GM12878 (cell line): ENCODE measurements around the gene ASPHD1.

Experiments
- CBX3 ChIP-seq: fragments of 200-600 bp; sonication (generic); IDR thresholded peaks from 2 replicates; pipeline ENCODE4 v1.6.1; 2016; ENCODE audit warnings: low read depth, borderline replicate concordance
- CTCF ChIP-seq, 3 experiments: IDR thresholded peaks in 2 of 3; conservative IDR thresholded peaks in 1 of 3; 2 replicates each; pipeline ENCODE4 v1.5.1; 2011; ENCODE audit warnings: low read depth in 3 of 3, low read length in 3 of 3, mild to moderate bottlenecking in 3 of 3, control low read depth in 2 of 3, moderate library complexity in 2 of 3, inconsistent platforms in 1 of 3, mixed read lengths in 1 of 3; ENCODE audit not compliant: control insufficient read depth in 2 of 3, insufficient read depth in 1 of 3; ENCODE audit errors: extremely low read depth in 1 of 3
- ESRRA ChIP-seq: IDR thresholded peaks from 2 replicates; pipeline ENCODE4 v1.6.1; 2012; ENCODE audit warnings: mild to moderate bottlenecking, low read length, improper control_type of control experiment
- EZH2 ChIP-seq: IDR thresholded peaks from 2 replicates; pipeline ENCODE4 v1.6.1; 2012; ENCODE audit warnings: low read depth, mild to moderate bottlenecking, control low read depth, inconsistent platforms, low read length, borderline replicate concordance; ENCODE audit not compliant: control insufficient read depth
- FOXM1 ChIP-seq: IDR thresholded peaks from 2 replicates; pipeline ENCODE4 v1.6.1; 2012; ENCODE audit warnings: low read depth, mild to moderate bottlenecking, inconsistent platforms, low read length, moderate library complexity
- HDAC6 ChIP-seq: fragments of 200-600 bp; sonication (generic); IDR thresholded peaks from one replicate; pipeline ENCODE4 v1.8.0; 2017; ENCODE audit warnings: antibody characterized with exemption; ENCODE audit not compliant: unreplicated experiment
- HDGF ChIP-seq: fragments of 450-650 bp; IDR thresholded peaks from 2 replicates; pipeline ENCODE4 v1.6.1; 2016; ENCODE audit warnings: antibody characterized with exemption
- POLR2A ChIP-seq: IDR thresholded peaks from 2 replicates; pipeline ENCODE4 v1.6.1; 2011; ENCODE audit warnings: low read depth, mild to moderate bottlenecking, low read length
- RAD21 ChIP-seq: IDR thresholded peaks from 2 replicates; pipeline ENCODE4 v1.6.1; 2011; ENCODE audit warnings: mild to moderate bottlenecking, low read depth, low read length, moderate library complexity; ENCODE audit not compliant: insufficient read depth
- TAF1 ChIP-seq: IDR thresholded peaks from 2 replicates; pipeline ENCODE4 v1.6.1; 2011; ENCODE audit warnings: mild to moderate bottlenecking, low read depth, low read length, borderline replicate concordance
- TARDBP ChIP-seq: IDR thresholded peaks from 2 replicates; pipeline ENCODE4 v1.6.1; 2016; ENCODE audit warnings: borderline replicate concordance
- TBL1XR1 ChIP-seq: IDR thresholded peaks from 2 replicates; pipeline ENCODE4 v1.6.1; 2012; ENCODE audit warnings: low read depth, low read length, improper control_type of control experiment
- TCF7 ChIP-seq: IDR thresholded peaks from 2 replicates; pipeline ENCODE4 v1.6.1; 2014; ENCODE audit warnings: antibody characterized with exemption, borderline replicate concordance

- TF ChIP-seq FOXM1 (no peak), EZH2 (no peak), TCF7 (no peak), ESRRA (no peak), CTCF (IDR thresholded peaks at IDR 0.05 in 2 of 3, conservative IDR thresholded peaks at IDR 0.05 in 1 of 3; ENCODE audit: control insufficient read depth in 2 of 3, extremely low read depth in 1 of 3, insufficient read depth in 1 of 3, low read depth in 3 of 3, low read length in 3 of 3) (no peak), HDGF (no peak; the same call in 1 of the 2 replicates), TAF1 (no peak), HDAC6 (no peak), RAD21 (peak; percentile 26; the same call in 1 of the 2 replicates), CBX3 (no peak), TARDBP (no peak), TBL1XR1 (no peak), POLR2A (no peak)
Measured at GRCh38 chr16:29863669-29863984, 36.7 kb upstream of the ASPHD1 start.
